NT2/D1 (cell line): ENCODE measurements around the gene OMD.

ENCODE experiments used
- SUZ12 ChIP-seq: IDR thresholded peaks from 2 replicates; pipeline ENCODE4 v1.6.1; 2011; ENCODE audit not compliant: insufficient read length, insufficient read depth; ENCODE audit errors: extremely low read depth
- YY1 ChIP-seq: IDR thresholded peaks from 2 replicates; pipeline ENCODE4 v1.6.1; 2011; ENCODE audit not compliant: insufficient read length, insufficient read depth
- ZNF274 ChIP-seq: IDR thresholded peaks from 2 replicates; pipeline ENCODE4 v1.6.1; 2011; ENCODE audit warnings: mild to moderate bottlenecking, low read depth, low read length

DNA sequence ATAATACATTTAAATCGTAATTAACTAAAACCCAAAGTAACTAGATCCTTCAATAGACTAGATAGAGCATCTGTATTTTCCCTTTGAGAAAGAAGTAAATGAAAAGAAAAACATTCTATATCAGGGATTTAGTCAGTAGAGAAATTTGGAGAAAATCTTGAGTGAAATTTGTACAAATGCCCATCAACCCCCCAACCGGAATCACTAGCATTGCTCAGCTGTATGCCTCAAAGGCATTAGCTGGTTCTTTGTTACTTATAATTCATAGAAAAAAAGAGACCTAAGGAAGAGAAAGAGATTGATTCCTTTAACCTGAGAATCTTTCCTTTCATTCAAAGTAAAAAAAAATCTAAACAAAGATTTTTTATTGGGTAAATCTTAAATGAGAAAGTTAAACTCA, 659 bp downstream of the OMD start:
- TF ChIP-seq YY1 = no peak
- TF ChIP-seq SUZ12 = no peak
- TF ChIP-seq ZNF274 = no peak
